ENCODE measurements around the gene CDK13. TPM values are rescaled to one million over a fixed set of nuclear protein-coding genes. Genes with fewer than 3 reads are reported as not detected.
"Not testable (repeated sequence)": the region's sequence is repeated elsewhere in the genome, so short reads cannot be mapped to it uniquely, and the experiment has no call there.

Gene CDK13
- total RNA-seq, 1 experiment from 2014 or later, result 39.2 TPM

- no peak overlapping the region for H3K27ac Mint-ChIP-seq
- peaks cover 11% of the 10 kb centered on the region for H3K9me3 Mint-ChIP-seq
- TF ChIP-seq, protein P1, sequence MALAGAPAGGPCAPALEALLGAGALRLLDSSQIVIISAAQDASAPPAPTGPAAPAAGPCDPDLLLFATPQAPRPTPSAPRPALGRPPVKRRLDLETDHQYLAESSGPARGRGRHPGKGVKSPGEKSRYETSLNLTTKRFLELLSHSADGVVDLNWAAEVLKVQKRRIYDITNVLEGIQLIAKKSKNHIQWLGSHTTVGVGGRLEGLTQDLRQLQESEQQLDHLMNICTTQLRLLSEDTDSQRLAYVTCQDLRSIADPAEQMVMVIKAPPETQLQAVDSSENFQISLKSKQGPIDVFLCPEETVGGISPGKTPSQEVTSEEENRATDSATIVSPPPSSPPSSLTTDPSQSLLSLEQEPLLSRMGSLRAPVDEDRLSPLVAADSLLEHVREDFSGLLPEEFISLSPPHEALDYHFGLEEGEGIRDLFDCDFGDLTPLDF (CRISPR knock-in tag; IDR thresholded peaks at IDR 0.05), result no peak
- TF ChIP-seq JUN (CRISPR knock-in tag; IDR thresholded peaks at IDR 0.05) (no peak), NFATC4 (CRISPR knock-in tag; IDR thresholded peaks at IDR 0.05) (no peak), ELF4 (CRISPR knock-in tag; IDR thresholded peaks at IDR 0.05; ENCODE audit: low read depth) (no peak), GTF2I (CRISPR knock-in tag; conservative IDR thresholded peaks at IDR 0.05) (no peak), CBFB (CRISPR knock-in tag; IDR thresholded peaks at IDR 0.05; ENCODE audit: low read depth) (no peak), ESRRA (CRISPR knock-in tag; IDR thresholded peaks at IDR 0.05; ENCODE audit: borderline replicate concordance) (no peak), SMAD3 (CRISPR knock-in tag; IDR thresholded peaks at IDR 0.05; ENCODE audit: borderline replicate concordance) (no peak), ZBTB21 (CRISPR knock-in tag; IDR thresholded peaks at IDR 0.05; ENCODE audit: borderline replicate concordance) (no peak), JAZF1 (CRISPR knock-in tag; IDR thresholded peaks at IDR 0.05) (no peak), CREM (CRISPR knock-in tag; IDR thresholded peaks at IDR 0.05) (no peak), USF1 (CRISPR knock-in tag; IDR thresholded peaks at IDR 0.05) (no peak)
- TF ChIP-seq, protein P2, sequence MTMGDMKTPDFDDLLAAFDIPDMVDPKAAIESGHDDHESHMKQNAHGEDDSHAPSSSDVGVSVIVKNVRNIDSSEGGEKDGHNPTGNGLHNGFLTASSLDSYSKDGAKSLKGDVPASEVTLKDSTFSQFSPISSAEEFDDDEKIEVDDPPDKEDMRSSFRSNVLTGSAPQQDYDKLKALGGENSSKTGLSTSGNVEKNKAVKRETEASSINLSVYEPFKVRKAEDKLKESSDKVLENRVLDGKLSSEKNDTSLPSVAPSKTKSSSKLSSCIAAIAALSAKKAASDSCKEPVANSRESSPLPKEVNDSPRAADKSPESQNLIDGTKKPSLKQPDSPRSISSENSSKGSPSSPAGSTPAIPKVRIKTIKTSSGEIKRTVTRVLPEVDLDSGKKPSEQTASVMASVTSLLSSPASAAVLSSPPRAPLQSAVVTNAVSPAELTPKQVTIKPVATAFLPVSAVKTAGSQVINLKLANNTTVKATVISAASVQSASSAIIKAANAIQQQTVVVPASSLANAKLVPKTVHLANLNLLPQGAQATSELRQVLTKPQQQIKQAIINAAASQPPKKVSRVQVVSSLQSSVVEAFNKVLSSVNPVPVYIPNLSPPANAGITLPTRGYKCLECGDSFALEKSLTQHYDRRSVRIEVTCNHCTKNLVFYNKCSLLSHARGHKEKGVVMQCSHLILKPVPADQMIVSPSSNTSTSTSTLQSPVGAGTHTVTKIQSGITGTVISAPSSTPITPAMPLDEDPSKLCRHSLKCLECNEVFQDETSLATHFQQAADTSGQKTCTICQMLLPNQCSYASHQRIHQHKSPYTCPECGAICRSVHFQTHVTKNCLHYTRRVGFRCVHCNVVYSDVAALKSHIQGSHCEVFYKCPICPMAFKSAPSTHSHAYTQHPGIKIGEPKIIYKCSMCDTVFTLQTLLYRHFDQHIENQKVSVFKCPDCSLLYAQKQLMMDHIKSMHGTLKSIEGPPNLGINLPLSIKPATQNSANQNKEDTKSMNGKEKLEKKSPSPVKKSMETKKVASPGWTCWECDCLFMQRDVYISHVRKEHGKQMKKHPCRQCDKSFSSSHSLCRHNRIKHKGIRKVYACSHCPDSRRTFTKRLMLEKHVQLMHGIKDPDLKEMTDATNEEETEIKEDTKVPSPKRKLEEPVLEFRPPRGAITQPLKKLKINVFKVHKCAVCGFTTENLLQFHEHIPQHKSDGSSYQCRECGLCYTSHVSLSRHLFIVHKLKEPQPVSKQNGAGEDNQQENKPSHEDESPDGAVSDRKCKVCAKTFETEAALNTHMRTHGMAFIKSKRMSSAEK (CRISPR knock-in tag; IDR thresholded peaks at IDR 0.05; ENCODE audit: borderline replicate concordance), result no peak
- TF ChIP-seq, protein P3, sequence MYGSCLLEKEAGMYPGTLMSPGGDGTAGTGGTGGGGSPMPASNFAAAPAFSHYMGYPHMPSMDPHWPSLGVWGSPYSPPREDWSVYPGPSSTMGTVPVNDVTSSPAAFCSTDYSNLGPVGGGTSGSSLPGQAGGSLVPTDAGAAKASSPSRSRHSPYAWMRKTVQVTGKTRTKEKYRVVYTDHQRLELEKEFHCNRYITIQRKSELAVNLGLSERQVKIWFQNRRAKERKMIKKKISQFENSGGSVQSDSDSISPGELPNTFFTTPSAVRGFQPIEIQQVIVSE (CRISPR knock-in tag; IDR thresholded peaks at IDR 0.05; ENCODE audit: borderline replicate concordance), result no peak
- TF ChIP-seq, protein P4, sequence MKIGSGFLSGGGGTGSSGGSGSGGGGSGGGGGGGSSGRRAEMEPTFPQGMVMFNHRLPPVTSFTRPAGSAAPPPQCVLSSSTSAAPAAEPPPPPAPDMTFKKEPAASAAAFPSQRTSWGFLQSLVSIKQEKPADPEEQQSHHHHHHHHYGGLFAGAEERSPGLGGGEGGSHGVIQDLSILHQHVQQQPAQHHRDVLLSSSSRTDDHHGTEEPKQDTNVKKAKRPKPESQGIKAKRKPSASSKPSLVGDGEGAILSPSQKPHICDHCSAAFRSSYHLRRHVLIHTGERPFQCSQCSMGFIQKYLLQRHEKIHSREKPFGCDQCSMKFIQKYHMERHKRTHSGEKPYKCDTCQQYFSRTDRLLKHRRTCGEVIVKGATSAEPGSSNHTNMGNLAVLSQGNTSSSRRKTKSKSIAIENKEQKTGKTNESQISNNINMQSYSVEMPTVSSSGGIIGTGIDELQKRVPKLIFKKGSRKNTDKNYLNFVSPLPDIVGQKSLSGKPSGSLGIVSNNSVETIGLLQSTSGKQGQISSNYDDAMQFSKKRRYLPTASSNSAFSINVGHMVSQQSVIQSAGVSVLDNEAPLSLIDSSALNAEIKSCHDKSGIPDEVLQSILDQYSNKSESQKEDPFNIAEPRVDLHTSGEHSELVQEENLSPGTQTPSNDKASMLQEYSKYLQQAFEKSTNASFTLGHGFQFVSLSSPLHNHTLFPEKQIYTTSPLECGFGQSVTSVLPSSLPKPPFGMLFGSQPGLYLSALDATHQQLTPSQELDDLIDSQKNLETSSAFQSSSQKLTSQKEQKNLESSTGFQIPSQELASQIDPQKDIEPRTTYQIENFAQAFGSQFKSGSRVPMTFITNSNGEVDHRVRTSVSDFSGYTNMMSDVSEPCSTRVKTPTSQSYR (CRISPR knock-in tag; IDR thresholded peaks at IDR 0.05), result no peak
- H3K4me1 Mint-ChIP-seq, result peaks cover 7% of the 10 kb centered on the region
- no peak for ATAC-seq
- H3K4me3 Mint-ChIP-seq, result no peak overlapping the region
- H3K36me3 Mint-ChIP-seq, result peaks cover 2% of the 10 kb centered on the region
- POLR2A ChIA-PET, result no interaction called here
- H3K27me3 Mint-ChIP-seq (ENCODE audit: low read depth), result peaks cover 14% of the 10 kb centered on the region
- CTCF ChIA-PET, result no interaction called here
- no peak for DNase-seq (ENCODE audit: low spot score)
Measured at GRCh38 chr7:40137563-40137962, 187.5 kb downstream of the CDK13 start.

DNA sequence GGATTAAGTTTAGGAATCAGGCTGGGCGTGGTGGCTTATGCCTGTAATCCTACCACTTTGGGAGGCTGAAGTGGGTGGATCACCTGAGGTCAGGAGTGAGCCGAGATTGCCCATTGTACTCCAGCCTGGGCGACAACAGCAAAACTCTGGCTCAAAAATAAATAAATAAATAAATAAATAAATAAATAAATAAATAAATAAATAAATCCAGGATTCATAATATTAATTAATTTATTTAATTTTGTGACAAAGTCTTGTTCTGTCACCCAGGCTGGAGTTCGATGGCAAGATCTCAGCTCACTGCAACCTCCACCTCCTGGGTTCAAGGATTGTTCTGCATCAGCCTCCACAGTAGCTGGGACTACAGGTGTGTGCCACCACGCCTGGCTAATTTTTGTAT lies 188.9 kb downstream of the CDK13 start:
- ATAC-seq (no peak), DNase-seq (ENCODE audit: low spot score) (no peak)
- ChIA-PET POLR2A (interaction anchor here (0.5 kb wide), 1 partner anchor 38 kb away, joined by 5 read pairs; no protein-coding TSS in a partner anchor), CTCF (no interaction called here)
- Mint-ChIP-seq H3K27me3 (ENCODE audit: low read depth) (peaks cover 14% of the 10 kb centered on the region), H3K27ac (no peak overlapping the region), H3K9me3 (peaks cover 16% of the 10 kb centered on the region), H3K36me3 (no peaks in the 10 kb centered on the region; the same call in none of the 2 replicates), H3K4me1 (peaks cover 6% of the 10 kb centered on the region; the same call in 1 of the 2 replicates), H3K4me3 (no peak overlapping the region)
- TF ChIP-seq ARID4B (CRISPR knock-in tag; IDR thresholded peaks at IDR 0.05; ENCODE audit: borderline replicate concordance) (no peak), HMGA2 (CRISPR knock-in tag; IDR thresholded peaks at IDR 0.05) (peak; percentile 73; the same call in 1 of the 2 replicates)

DNA sequence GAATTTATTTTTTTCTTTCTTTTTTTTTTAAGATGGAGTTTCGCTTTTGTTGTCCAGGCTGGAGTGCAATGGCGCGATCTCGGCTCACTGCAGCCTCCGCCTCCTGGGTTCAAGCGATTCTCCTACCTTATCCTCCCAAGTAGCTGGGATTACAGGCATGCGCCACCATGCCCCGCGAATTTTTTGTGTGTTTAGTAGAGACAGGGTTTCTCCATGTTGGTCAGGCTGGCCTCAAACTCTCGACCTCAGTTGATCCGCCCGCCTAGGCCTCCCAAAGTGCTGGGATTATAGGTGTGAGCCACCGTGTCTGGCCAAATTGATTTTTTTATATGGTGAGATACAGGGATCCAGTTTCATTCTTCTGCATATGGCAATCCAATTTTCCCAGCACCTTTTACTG lies 189.8 kb downstream of the CDK13 start:
- CTCF ChIA-PET; H3K27ac Mint-ChIP-seq; DNase-seq (ENCODE audit: low spot score); H3K36me3 Mint-ChIP-seq; H3K4me3 Mint-ChIP-seq; POLR2A ChIA-PET; ATAC-seq; H3K4me1 Mint-ChIP-seq: not testable (repeated sequence)
- Mint-ChIP-seq H3K9me3 (peaks cover 21% of the 10 kb centered on the region), H3K27me3 (ENCODE audit: low read depth) (peaks cover 14% of the 10 kb centered on the region)

Measured in WTC11 (cell line).